Panc1 (cell line): Measurements from ENCODE around the gene NPAS2.

Source experiments
- POLR2AphosphoS5 ChIP-seq: IDR thresholded peaks from 2 replicates; pipeline ENCODE4 v1.6.1; 2012; ENCODE audit warnings: mild to moderate bottlenecking, low read depth, low read length, moderate library complexity
- TF ChIP-seq, protein P1 (sequence below): fragments of 450-650 bp; IDR thresholded peaks from 2 replicates; pipeline ENCODE4 v1.5.1; 2017; ENCODE audit warnings: mild to moderate bottlenecking
- TF ChIP-seq, protein P2 (sequence below), 2 experiments: IDR thresholded peaks; 2 replicates each; pipeline ENCODE4 v1.6.1; 2011 to 2012; ENCODE audit warnings: low read depth in 2 of 2, control low read depth in 1 of 2, low read length in 1 of 2, mild to moderate bottlenecking in 1 of 2, moderate library complexity in 1 of 2; ENCODE audit not compliant: insufficient read depth in 1 of 2

DNA sequence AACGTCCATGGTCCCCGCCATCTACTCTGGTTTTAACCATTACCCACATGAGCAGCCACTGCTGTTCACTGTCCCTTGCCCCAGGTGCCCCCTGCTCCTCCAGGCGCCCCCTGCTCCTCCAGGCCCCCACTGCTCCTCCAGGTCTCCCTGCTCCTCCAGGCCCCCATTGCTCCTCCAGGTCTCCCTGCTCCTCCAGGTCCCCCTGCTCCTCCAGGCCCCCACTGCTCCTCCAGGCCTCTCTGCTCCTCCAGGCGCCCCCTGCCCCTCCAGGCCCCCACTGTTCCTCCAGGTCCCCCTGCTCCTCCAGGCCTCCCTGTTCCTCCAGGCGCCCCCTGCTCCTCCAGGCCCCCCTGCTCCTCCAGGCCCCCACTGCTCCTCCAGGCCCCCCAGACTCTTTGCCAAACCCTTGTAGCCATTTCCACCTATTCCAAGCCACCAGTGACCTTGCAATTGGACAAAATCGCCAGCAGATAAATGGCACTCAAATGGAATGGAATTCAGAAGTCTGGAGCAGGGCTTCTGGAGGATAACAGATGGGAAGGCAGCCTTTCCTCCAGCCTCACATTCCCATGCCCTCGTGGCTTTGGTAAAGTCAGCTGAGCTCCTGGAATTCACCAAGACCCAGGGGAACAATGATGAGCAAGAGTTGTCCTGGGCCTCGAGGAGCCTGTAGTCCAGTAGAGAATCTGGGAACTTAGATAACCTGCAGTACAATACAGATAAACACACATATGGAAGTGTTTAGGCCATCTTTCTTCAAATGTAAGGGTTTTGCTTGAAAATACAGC, 168.9 kb downstream of the NPAS2 start:
- TF ChIP-seq, protein P1, sequence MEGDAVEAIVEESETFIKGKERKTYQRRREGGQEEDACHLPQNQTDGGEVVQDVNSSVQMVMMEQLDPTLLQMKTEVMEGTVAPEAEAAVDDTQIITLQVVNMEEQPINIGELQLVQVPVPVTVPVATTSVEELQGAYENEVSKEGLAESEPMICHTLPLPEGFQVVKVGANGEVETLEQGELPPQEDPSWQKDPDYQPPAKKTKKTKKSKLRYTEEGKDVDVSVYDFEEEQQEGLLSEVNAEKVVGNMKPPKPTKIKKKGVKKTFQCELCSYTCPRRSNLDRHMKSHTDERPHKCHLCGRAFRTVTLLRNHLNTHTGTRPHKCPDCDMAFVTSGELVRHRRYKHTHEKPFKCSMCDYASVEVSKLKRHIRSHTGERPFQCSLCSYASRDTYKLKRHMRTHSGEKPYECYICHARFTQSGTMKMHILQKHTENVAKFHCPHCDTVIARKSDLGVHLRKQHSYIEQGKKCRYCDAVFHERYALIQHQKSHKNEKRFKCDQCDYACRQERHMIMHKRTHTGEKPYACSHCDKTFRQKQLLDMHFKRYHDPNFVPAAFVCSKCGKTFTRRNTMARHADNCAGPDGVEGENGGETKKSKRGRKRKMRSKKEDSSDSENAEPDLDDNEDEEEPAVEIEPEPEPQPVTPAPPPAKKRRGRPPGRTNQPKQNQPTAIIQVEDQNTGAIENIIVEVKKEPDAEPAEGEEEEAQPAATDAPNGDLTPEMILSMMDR, result no peak
- TF ChIP-seq POLR2AphosphoS5, result no peak
- TF ChIP-seq, protein P2, sequence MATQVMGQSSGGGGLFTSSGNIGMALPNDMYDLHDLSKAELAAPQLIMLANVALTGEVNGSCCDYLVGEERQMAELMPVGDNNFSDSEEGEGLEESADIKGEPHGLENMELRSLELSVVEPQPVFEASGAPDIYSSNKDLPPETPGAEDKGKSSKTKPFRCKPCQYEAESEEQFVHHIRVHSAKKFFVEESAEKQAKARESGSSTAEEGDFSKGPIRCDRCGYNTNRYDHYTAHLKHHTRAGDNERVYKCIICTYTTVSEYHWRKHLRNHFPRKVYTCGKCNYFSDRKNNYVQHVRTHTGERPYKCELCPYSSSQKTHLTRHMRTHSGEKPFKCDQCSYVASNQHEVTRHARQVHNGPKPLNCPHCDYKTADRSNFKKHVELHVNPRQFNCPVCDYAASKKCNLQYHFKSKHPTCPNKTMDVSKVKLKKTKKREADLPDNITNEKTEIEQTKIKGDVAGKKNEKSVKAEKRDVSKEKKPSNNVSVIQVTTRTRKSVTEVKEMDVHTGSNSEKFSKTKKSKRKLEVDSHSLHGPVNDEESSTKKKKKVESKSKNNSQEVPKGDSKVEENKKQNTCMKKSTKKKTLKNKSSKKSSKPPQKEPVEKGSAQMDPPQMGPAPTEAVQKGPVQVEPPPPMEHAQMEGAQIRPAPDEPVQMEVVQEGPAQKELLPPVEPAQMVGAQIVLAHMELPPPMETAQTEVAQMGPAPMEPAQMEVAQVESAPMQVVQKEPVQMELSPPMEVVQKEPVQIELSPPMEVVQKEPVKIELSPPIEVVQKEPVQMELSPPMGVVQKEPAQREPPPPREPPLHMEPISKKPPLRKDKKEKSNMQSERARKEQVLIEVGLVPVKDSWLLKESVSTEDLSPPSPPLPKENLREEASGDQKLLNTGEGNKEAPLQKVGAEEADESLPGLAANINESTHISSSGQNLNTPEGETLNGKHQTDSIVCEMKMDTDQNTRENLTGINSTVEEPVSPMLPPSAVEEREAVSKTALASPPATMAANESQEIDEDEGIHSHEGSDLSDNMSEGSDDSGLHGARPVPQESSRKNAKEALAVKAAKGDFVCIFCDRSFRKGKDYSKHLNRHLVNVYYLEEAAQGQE (IDR thresholded peaks at IDR 0.05; ENCODE audit: insufficient read depth in 1 of 2, low read depth in 2 of 2, low read length in 1 of 2), result no peak
